Left lung (tissue), 10 donors: ENCODE measurements around the gene ATP5F1D. TPM values are rescaled to one million over a fixed set of nuclear protein-coding genes. Genes with fewer than 3 reads are reported as not detected.

Experiments
- ATAC-seq: fragments of 200-7000 bp; cut with Tn5 transposase; one replicate; pipeline ENCODE4 v1.9.1; 2020; ENCODE audit warnings: moderate library complexity
- DNase-seq, 4 donors: peaks; one replicate each; pipeline ENCODE4 v3.0.0-alpha.2; 2013 to 2020
- H3K27ac ChIP-seq, 2 donors: fragments of 200-600 bp; sonication (generic) in 1 of 2; one replicate each; pipeline versions ENCODE4 v1.5.0 to v1.8.0; 2020 to 2021
- H3K27me3 ChIP-seq, 2 donors: fragments of 200-600 bp; sonication (generic) in 1 of 2; one replicate each; pipeline versions ENCODE4 v1.5.0 to v1.8.0; 2020 to 2021
- H3K36me3 ChIP-seq, 2 donors: fragments of 200-600 bp; sonication (generic) in 1 of 2; one replicate each; pipeline versions ENCODE4 v1.5.0 to v1.8.0; 2020 to 2021
- H3K4me1 ChIP-seq, 2 donors: fragments of 200-600 bp; one replicate each; pipeline ENCODE4 v1.8.0; 2021
- H3K4me3 ChIP-seq, 2 donors: fragments of 200-600 bp; sonication (generic) in 1 of 2; one replicate each; pipeline versions ENCODE4 v1.5.0 to v1.8.0; 2020 to 2021; ENCODE audit warnings: mild to moderate bottlenecking in 1 of 2
- H3K9me3 ChIP-seq, 2 donors: fragments of 200-600 bp; sonication (generic) in 1 of 2; one replicate each; pipeline versions ENCODE4 v1.5.0 to v1.8.0; 2020 to 2021
- intact Hi-C, 2 donors: fragments of 100-400 bp; cut with DNase I; formaldehyde crosslinking; loops; one replicate each; pipeline versions ENCODE4 v1.11.2 to v1.14.2; 2022
- polyA plus RNA-seq, 6 donors: library from polyadenylated mRNA; unstranded; fragments of 120-200 nt; gene quantifications; one replicate each; pipeline ENCODE4 v1.2.1, GENCODE V29; 2013; ENCODE audit not compliant: insufficient read length in 6 of 6
- total RNA-seq, 2 donors: library from RNA; stranded (reverse); fragmentation: NEBNext Ultra II Directional; extraction: Animal tissue kit (Norgen Biotek cat#: 25700); gene quantifications; one replicate each; pipeline ENCODE4 v1.2.1, GENCODE V29; 2021
- TF ChIP-seq, protein P1 (sequence below), 2 donors: fragments of 200-600 bp; sonication (generic) in 1 of 2; IDR thresholded peaks; one replicate each; pipeline versions ENCODE4 v1.5.0 to v1.8.0; 2021; ENCODE audit warnings: antibody characterized with exemption in 2 of 2
- donor health status: DM: no; HTN: yes; CAD: no.
- donor health status: DM: no; HTN: no; CAD: no.

ATP5F1D gene
- total and polyA plus RNA-seq, 8 donors, result 55.0 to 161 (median 83.7) TPM

DNA sequence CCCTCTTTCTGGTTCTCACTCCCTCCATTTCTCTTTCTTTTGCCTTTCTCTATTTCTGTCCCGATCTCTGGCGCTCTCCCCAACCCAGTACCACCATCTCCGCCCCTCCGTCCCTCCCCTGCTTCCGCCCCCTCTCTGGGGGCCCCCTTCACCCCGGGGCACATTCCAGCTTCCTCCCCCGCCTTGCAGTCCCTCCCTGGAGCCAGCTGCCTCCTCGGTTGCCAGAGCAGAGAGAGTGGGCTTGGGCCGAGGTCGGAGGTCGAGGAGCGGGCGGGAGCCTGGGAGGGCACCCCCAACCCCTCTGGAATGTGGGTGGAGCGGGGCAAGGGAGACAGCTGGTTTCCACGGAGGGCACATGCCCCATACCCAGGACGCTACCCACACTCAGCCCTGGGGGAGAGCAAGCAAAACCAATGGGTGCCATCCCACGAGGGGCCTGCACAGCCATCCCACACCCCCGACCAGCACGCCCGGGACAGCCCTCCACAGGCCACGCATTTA is 21.1 kb downstream of the ATP5F1D start:
- H3K27ac ChIP-seq, result peak overlapping the region; percentile 93 to 99
- intact Hi-C loops, result no loop called here
- DNase-seq (no peak), ATAC-seq (no peak)
- no peaks in the 10 kb centered on the region for H3K9me3 ChIP-seq
- H3K4me3 ChIP-seq, result peak overlapping the region in 1 of 2 donors; percentile 68
- peaks cover 63 to 97% of the 10 kb centered on the region in 2 donors for H3K4me1 ChIP-seq
- TF ChIP-seq, protein P1, sequence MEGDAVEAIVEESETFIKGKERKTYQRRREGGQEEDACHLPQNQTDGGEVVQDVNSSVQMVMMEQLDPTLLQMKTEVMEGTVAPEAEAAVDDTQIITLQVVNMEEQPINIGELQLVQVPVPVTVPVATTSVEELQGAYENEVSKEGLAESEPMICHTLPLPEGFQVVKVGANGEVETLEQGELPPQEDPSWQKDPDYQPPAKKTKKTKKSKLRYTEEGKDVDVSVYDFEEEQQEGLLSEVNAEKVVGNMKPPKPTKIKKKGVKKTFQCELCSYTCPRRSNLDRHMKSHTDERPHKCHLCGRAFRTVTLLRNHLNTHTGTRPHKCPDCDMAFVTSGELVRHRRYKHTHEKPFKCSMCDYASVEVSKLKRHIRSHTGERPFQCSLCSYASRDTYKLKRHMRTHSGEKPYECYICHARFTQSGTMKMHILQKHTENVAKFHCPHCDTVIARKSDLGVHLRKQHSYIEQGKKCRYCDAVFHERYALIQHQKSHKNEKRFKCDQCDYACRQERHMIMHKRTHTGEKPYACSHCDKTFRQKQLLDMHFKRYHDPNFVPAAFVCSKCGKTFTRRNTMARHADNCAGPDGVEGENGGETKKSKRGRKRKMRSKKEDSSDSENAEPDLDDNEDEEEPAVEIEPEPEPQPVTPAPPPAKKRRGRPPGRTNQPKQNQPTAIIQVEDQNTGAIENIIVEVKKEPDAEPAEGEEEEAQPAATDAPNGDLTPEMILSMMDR (IDR thresholded peaks at IDR 0.05), result no peak
- H3K36me3 ChIP-seq, result peaks cover 0 to 12% of the 10 kb centered on the region in 2 donors
- H3K27me3 ChIP-seq, result no peaks in the 10 kb centered on the region

DNA sequence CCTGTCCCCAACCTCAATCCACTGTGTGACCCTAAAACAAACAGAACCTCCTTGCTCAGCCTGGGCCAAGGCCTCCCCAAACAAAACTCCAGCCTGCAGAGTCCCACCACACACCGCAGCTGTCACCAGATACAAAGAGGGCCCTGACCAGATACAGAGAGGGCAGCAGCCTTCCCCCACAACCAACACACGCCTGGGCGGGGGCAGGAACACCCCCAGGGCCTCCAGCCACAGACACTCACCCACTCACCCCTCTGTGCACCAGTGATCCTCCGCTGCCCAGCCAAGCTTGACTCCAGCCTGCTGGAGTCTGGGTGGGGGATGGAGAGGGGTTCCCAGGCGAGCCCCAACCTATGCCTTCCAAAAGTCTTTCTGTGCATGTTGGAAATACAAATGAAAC is 21.6 kb downstream of the ATP5F1D start:
- H3K9me3 ChIP-seq, result no peaks in the 10 kb centered on the region
- no peaks in the 10 kb centered on the region for H3K27me3 ChIP-seq
- intact Hi-C loops, result no loop called here
- no peak for DNase-seq
- peaks cover 60 to 97% of the 10 kb centered on the region in 2 donors for H3K4me1 ChIP-seq
- H3K27ac ChIP-seq, result peak overlapping the region in 1 of 2 donors; percentile 99
- peaks cover 0 to 7% of the 10 kb centered on the region in 2 donors for H3K36me3 ChIP-seq
- TF ChIP-seq, protein P1 (IDR thresholded peaks at IDR 0.05), result no peak
- H3K4me3 ChIP-seq, result peak overlapping the region in 1 of 2 donors; percentile 68
- no peak for ATAC-seq

DNA sequence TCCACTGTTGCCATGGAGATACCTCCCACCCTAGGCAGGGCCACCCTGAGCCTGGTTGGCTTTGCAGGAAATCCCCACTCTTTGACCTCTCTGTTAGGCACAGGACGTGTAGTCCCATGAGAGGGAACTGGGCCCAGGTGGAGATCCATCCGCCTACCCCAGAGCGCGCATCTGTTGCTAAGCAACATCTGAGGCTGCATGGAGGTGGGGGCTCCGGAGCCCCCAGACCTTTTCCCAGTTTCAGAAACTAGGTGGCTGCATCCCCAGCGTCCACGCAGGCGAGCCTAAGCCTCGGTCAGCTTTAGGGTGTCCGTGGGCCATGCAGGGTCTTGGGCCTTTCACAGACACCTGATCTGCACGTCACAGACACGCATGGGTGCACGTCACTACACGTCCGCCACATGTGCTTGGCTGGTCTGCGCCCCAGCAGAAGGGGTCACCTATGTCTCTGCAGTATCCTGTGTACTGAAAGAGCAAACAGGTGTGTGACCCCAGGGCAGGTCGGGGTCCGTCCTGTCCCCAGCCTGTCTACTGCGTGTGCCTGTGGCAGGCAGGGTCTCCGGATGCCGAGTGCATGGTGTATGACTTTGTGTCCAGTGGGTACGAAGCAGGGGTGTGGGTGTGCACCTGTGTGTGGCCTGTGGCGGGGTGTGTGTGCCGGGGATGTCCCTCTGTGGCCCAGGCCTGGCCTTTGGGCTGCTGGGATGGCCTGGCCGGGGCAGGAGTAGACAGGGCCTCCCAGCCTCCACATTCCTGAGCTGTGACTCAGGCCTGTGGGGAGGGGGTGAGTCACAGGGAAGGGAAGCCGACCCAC is 23.5 kb downstream of the ATP5F1D start:
- peak; percentile 3 for ATAC-seq
- Histone ChIP-seq H3K27me3 (no peaks in the 10 kb centered on the region), H3K9me3 (no peaks in the 10 kb centered on the region), H3K36me3 (no peaks in the 10 kb centered on the region), H3K27ac (peak overlapping the region; percentile 79 to 99), H3K4me3 (peak overlapping the region in 1 of 2 donors; percentile 65), H3K4me1 (peaks cover 49 to 89% of the 10 kb centered on the region in 2 donors)
- TF ChIP-seq, protein P1 (IDR thresholded peaks at IDR 0.05), result no peak
- peak in 1 of 4 donors; percentile 92 for DNase-seq
- intact Hi-C loops, result no loop called here

DNA sequence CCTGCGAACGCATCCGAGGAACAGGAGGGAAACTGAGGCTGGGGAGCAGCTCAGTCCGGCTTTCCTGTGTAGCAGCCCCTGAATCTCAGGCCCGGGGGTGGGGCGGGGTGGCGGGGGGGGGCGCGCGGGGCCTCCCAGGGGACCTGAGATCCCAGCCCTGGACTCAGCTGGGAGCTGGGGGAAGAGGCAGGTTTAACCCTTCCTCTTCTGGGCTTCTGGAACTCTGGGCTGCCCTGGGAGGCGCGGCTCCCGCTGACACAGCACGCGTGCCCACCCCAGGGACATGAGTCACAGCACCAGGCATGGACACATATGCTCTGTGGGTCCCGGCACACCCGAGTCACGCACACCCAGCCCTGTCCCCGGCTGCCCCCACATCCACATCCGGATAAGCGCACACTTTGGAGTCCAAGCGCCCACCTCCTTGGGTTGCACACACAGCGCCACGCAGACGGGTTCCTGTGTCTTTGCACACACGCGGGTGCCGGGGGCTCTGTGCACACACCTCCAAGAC is 24.1 kb downstream of the ATP5F1D start:
- DNase-seq, result no peak
- TF ChIP-seq, protein P1 (IDR thresholded peaks at IDR 0.05), result no peak

More for the DNA sequence above, 24.1 kb downstream of the ATP5F1D start:
- no peaks in the 10 kb centered on the region for H3K9me3 ChIP-seq
- H3K4me3 ChIP-seq, result peak overlapping the region in 1 of 2 donors; percentile 65
- intact Hi-C loops, result no loop called here
- peaks cover 0 to 3% of the 10 kb centered on the region in 2 donors for H3K36me3 ChIP-seq
- H3K27me3 ChIP-seq, result no peaks in the 10 kb centered on the region
- peaks cover 49 to 89% of the 10 kb centered on the region in 2 donors for H3K4me1 ChIP-seq
- H3K27ac ChIP-seq, result peak overlapping the region; percentile 79 to 99
- ATAC-seq, result no peak
